Smooth muscle cell (in vitro differentiated cells): ENCODE results near the gene IQCK. TPM values are rescaled to one million over a fixed set of nuclear protein-coding genes. Genes with fewer than 3 reads are reported as not detected.

ENCODE experiments used
- DNase-seq: peaks from one replicate; lab custom pipeline; 2025; ENCODE audit not compliant: unreplicated experiment; lab: John Stamatoyannopoulos, UW
- H2AFZ ChIP-seq: fragments of 200-600 bp; sonication (generic); 2 replicates; pipeline ENCODE4 v1.6.0; 2016; ENCODE audit warnings: antibody characterized with exemption, low read depth, mild to moderate bottlenecking
- H3F3A ChIP-seq: fragments of 200-600 bp; sonication (generic); 2 replicates; pipeline ENCODE4 v1.6.0; 2017; ENCODE audit warnings: antibody characterized with exemption, low read depth
- H3K27ac ChIP-seq: fragments of 200-600 bp; sonication (generic); 2 replicates; pipeline ENCODE4 v1.5.1; 2016; ENCODE audit warnings: low read depth, mild to moderate bottlenecking
- H3K27me3 ChIP-seq: fragments of 200-600 bp; sonication (generic); 2 replicates; pipeline ENCODE4 v1.6.1; 2016; ENCODE audit warnings: low read depth, mild to moderate bottlenecking
- H3K36me3 ChIP-seq: fragments of 200-600 bp; sonication (generic); 2 replicates; pipeline ENCODE4 v1.5.1; 2016; ENCODE audit warnings: low read depth
- H3K4me1 ChIP-seq: fragments of 200-600 bp; sonication (generic); 2 replicates; pipeline ENCODE4 v1.5.1; 2016; ENCODE audit warnings: low read depth
- H3K4me2 ChIP-seq: fragments of 200-600 bp; sonication (generic); 2 replicates; pipeline ENCODE4 v1.6.0; 2016; ENCODE audit warnings: mild to moderate bottlenecking
- H3K4me3 ChIP-seq: fragments of 200-600 bp; sonication (generic); 2 replicates; pipeline ENCODE4 v1.5.1; 2016; ENCODE audit warnings: mild to moderate bottlenecking
- H3K79me2 ChIP-seq: fragments of 200-600 bp; sonication (generic); 2 replicates; pipeline ENCODE4 v1.6.0; 2016; ENCODE audit warnings: low read depth, mild to moderate bottlenecking
- H3K9ac ChIP-seq: fragments of 200-600 bp; sonication (generic); 2 replicates; pipeline ENCODE4 v1.6.0; 2016; ENCODE audit warnings: low read depth
- H3K9me3 ChIP-seq: fragments of 200-600 bp; sonication (generic); replicated peaks from 2 replicates; pipeline ENCODE4 v1.5.1; 2016; ENCODE audit warnings: low read depth
- H4K20me1 ChIP-seq: fragments of 200-600 bp; sonication (generic); 2 replicates; pipeline ENCODE4 v1.6.0; 2016; ENCODE audit warnings: low read depth
- WGBS: methylation state at CpG from one replicate; pipeline ENCODE4 v1.1.7; 2016; ENCODE audit warnings: low lambda C conversion rate; 5-methylcytosine and 5-hydroxymethylcytosine counted together
- polyA plus RNA-seq: library from polyadenylated mRNA; unstranded; fragments of >200 nt; fragmentation: Nextera tagmentation; extraction: Ambion mirVana; gene quantifications from 2 replicates; pipeline ENCODE4 v1.2.1, GENCODE V29; 2016
- total RNA-seq: library from RNA; depleted of rRNA; stranded (reverse); fragments of >200 nt; gene quantifications from 2 replicates; pipeline ENCODE4 v1.2.3, GENCODE V29; 2014
- TF ChIP-seq, protein P1 (sequence below): fragments of 200-600 bp; sonication (generic); IDR thresholded peaks from 2 replicates; pipeline ENCODE4 v1.5.1; 2017; ENCODE audit warnings: borderline replicate concordance, mild to moderate bottlenecking, antibody characterized with exemption; ENCODE audit not compliant: insufficient read depth, poor library complexity, severe bottlenecking

IQCK gene
- total and polyA plus RNA-seq, 2 experiments from 2014 or later, result 11.2 to 14.6 TPM

DNA sequence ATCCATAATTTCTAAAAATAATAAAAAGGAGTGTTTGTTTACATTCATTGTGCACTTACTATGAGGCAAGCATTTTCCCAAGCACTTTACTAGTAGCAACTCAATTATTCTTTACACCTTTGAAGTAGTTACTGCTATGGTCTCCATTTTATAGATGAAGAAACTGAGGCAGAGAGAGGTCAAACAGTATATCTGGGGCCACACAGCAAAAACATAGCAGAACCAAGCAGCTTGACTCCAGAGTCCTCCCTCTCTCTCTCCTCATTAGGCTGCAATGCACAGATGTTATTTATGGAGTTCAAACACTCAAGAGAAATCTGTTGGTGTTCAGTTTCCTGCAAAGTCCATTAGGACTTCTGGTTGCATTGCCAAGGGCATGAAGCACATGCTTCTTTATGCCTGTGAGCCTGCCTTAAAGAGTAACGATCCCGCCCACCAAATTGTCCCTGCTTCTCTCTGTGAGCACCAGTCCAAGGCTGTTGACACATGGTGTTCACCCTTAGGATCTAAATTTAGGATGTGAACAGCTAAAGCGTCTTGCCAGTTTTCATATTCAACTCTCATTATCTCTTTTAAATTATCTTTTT is 122.5 kb downstream of the IQCK start:
- H3K9ac ChIP-seq, result no peak overlapping the region
- no peak overlapping the region for H3K4me2 ChIP-seq

DNA sequence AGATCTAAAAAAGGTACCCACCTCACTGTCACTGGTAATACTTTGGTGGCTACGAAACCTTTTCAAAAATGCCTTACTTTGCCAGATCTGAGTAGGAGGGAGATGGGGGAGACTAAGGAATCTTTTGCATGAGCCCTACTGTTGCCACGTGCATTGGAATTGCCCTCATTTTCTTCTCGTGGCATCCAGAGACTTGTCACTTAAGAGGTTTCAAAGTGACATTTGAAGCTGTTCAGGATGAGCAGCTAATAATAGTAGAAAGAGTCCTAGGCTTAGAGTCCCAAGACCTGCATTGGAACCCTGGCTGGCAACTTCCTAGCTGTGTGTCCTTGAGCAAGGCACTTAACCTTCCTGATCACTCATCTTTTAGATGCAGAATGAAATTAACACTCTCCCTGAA is 123.1 kb downstream of the IQCK start:
- TF ChIP-seq, protein P1, sequence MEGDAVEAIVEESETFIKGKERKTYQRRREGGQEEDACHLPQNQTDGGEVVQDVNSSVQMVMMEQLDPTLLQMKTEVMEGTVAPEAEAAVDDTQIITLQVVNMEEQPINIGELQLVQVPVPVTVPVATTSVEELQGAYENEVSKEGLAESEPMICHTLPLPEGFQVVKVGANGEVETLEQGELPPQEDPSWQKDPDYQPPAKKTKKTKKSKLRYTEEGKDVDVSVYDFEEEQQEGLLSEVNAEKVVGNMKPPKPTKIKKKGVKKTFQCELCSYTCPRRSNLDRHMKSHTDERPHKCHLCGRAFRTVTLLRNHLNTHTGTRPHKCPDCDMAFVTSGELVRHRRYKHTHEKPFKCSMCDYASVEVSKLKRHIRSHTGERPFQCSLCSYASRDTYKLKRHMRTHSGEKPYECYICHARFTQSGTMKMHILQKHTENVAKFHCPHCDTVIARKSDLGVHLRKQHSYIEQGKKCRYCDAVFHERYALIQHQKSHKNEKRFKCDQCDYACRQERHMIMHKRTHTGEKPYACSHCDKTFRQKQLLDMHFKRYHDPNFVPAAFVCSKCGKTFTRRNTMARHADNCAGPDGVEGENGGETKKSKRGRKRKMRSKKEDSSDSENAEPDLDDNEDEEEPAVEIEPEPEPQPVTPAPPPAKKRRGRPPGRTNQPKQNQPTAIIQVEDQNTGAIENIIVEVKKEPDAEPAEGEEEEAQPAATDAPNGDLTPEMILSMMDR, result no peak
- Histone ChIP-seq H3K79me2 (no peaks in the 10 kb centered on the region), H3K4me1 (peaks cover 22% of the 10 kb centered on the region), H4K20me1 (no peaks in the 10 kb centered on the region), H3K27ac (no peak overlapping the region), H3K9ac (no peak overlapping the region), H3K4me3 (no peak overlapping the region), H3K27me3 (no peaks in the 10 kb centered on the region), H3K36me3 (no peaks in the 10 kb centered on the region), H2AFZ (no peak overlapping the region), H3K4me2 (no peak overlapping the region), H3F3A (peaks cover 34% of the 10 kb centered on the region), H3K9me3 (no peaks in the 10 kb centered on the region)
- WGBS, result 57% methylated on average over 3 of the region's 3 CpGs
- DNase-seq, result no peak

More for the DNA sequence above, 122.5 kb downstream of the IQCK start:
- H3K9me3 ChIP-seq, result no peaks in the 10 kb centered on the region
- H3K79me2 ChIP-seq, result no peaks in the 10 kb centered on the region
- no peak for DNase-seq
- H3K36me3 ChIP-seq, result no peaks in the 10 kb centered on the region
- no peaks in the 10 kb centered on the region for H3K27me3 ChIP-seq
- TF ChIP-seq, protein P1, result no peak
- H4K20me1 ChIP-seq, result no peaks in the 10 kb centered on the region
- H3K4me3 ChIP-seq, result no peak overlapping the region
- peaks cover 31% of the 10 kb centered on the region for H3F3A ChIP-seq
- H3K27ac ChIP-seq, result no peak overlapping the region
- WGBS, result 40% methylated on average over 3 of the region's 3 CpGs
- H3K4me1 ChIP-seq, result peaks cover 23% of the 10 kb centered on the region
- H2AFZ ChIP-seq, result no peak overlapping the region

DNA sequence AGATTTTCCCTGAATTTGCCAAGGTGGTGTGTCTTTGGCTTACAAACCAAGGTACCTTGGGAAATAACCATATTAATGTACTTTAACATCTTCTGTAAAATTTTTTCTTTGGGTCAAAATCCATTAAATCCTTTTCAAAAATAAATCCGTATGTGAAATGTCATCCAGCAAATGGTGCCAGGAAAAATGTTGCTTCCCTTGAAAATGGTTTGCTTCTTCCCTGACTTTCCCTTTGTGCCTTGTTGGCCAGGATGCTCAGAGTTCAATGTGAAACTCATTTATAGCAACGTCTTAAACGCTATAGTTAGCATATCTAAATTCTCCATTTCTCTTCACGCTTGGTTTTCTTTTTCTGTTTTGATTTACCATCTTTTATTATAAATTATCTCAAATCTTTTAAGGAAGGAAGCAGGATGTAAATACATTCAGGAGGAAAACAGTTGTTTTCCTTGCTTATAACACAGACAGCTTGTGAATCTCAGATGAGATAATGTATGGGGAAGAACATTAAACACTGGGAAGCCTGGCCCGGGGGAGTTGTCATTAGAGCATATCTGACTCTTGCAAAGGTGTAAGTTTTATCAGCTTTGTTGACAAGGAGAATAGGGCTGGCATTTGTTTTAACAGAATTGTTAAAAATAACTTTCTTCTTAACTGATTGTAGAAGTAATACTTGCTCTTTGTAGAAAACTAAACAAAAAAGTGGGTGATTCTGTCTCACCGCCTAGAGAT is 124.5 kb downstream of the IQCK start:
- TF ChIP-seq, protein P1, result no peak
- no peak for DNase-seq
- no peaks in the 10 kb centered on the region for H3K79me2 ChIP-seq
- peaks cover 11% of the 10 kb centered on the region for H3K4me1 ChIP-seq
- 24% methylated on average over 6 of the region's 6 CpGs for WGBS
- H3F3A ChIP-seq, result peaks cover 33% of the 10 kb centered on the region
- H4K20me1 ChIP-seq, result no peaks in the 10 kb centered on the region
- H3K4me2 ChIP-seq, result peak overlapping the region; percentile 49
- H3K27ac ChIP-seq, result peak overlapping the region; percentile 92
- H3K9me3 ChIP-seq, result no peaks in the 10 kb centered on the region
- no peaks in the 10 kb centered on the region for H3K36me3 ChIP-seq
- H3K27me3 ChIP-seq, result no peaks in the 10 kb centered on the region
- H3K4me3 ChIP-seq, result no peak overlapping the region
- H3K9ac ChIP-seq, result peak overlapping the region; percentile 14
- no peak overlapping the region for H2AFZ ChIP-seq
